NCI-H1048 (cell line): ENCODE data around the gene WFDC9.
A peak's percentile ranks its signal among the peaks of the same experiment; 100 is the strongest.
"Not testable (repeated sequence)": the region's sequence is repeated elsewhere in the genome, so short reads cannot be mapped to it uniquely, and the experiment has no call there.

Experiments
- DNase-seq: peaks from one replicate; lab custom pipeline; 2025; lab: John Stamatoyannopoulos, UW

WFDC9 gene

DNA sequence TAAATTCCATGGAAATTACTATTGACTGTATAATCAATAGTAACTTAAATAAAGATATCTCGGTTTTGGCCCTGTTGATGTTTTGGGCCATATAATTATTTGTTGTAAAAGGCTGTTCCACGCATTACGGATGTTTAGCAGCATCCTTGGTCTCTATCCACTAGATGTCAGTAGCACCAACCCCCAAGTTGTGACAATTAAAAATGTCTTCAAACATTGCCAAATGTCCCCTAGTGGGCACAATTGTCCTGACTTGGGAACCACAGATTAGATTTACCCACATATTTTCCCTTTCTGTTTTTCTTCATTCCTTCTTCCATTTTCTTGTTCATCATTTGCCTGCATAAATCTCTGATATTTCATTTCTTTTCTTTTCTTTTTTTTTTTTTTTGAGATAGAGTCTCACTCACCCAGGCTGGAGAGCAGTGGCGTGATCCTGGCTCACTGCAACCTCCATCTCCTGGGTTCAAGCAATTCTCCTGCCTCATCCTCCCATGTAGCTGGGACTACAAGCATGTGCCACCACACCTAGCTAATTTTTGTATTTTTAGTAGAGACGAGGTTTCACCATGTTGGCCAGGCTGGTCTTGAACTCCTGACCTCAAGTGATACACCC, 38.4 kb downstream of the WFDC9 start:
- DNase-seq: peak; percentile 11

DNA sequence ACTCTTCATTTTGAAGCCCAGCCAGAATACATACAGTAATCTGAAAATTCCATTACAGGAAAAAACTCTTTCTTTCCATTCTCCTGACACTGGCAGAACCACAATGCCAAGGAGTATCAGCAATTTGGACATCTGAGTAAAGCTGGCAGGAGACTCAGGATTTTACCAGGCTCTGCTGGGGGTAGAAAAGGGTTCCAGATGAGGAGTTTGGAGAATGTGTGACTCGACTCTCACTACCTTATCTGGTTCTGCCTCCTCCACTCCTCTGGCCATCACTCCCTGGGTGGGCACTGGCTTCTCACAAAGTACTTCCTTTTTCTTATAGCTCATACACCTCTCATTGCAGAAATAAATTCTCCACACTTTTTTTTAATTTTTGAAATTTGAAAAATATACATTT, 41.4 kb downstream of the WFDC9 start:
- DNase-seq: no peak

DNA sequence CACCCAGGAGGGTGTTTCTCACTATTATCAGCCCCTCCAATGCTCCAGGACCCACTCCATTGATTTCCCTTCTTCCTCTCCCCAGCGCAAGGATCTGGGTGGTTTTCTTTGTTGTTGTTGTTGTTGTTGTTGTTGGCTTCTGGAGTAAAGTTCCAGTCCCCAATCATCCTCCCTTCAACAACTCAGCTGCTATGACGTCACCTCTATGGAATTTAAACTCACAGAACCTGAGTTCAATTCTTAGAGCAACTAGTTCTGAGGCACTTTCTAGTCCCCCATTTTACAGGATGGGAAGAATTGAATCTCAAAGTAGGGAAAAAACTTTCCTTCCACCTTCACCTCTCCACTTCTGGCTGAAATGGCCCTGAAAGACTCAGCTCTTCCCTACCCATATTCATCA, 42.3 kb downstream of the WFDC9 start:
- no peak for DNase-seq

DNA sequence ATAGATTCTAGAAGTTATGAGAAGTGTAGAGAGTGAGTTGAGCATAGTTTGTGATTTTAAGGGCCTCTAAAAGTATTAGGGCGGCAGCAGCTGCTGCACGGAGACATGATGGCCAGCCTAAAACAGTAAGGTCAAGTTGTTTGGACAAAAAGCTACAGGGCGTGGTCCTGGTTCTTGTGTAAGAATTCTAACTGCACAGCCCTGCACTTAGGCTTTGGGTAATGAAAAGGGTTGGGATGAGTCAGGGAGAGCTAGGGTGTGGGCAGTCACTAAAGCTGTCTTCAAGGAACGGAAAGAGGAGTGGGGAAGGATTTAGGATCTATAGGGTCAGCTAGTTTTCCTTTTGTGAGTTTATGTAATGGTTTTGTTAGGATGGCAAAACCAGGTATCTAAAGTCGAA, 45.1 kb downstream of the WFDC9 start:
- DNase-seq: not testable (repeated sequence)

DNA sequence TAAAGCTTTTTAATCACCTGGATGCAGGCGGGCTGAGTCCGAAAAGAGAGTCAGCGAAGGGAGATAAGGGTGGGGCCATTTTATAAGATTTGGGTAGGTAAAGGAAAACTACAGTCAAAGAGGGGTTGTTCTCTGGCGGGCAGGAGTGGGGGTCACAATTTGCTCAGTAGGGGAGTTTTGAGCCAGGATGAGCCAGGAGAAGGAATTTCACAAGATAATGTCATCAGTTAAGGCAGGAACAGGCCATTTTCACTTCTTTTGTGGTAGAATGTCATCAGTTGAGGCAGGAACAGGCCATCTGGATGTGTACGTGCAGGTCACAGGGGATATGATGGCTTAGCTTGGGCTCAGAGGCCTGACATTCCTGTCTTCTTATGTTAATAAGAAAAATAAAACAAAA, 46.8 kb downstream of the WFDC9 start:
- not testable (repeated sequence) for DNase-seq

DNA sequence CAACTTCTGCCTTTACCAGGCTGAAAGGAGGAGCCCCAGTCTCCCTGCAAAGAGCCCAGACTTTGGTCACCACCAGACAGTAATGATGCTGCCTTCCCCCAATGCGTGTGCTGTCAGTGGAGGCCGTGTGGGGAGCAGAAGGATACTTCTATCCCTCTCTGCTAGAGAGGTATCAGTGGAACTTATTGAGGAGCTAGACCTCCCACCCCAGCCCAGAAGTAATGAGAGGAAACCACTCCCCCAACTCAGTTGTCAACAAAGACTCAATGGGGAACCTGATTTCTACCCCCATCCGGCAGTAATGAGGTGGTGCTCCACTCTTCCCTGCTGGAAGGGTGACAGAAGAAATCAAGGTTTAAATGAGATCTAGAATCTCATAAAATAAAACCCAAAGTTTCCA, 47.6 kb downstream of the WFDC9 start:
- DNase-seq: no peak

DNA sequence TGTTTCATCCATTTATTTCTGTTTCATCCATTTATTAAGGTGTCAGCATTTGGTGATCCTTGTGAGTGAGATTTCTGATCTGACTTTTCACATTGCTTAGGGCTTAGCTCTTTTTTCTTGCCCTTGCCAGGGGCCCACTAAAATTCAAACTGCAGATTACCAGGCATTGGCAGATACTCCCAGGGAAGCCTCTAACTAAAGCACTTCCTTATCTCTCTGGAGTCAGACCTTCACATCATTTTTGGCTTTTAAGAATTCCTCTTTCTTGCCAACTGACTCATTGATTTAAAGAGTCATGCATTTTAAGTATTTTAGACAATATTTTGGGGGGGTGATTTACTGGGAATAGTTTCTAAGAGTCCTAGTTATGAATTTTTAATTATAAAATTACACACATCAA, 49.4 kb downstream of the WFDC9 start:
- DNase-seq: no peak

DNA sequence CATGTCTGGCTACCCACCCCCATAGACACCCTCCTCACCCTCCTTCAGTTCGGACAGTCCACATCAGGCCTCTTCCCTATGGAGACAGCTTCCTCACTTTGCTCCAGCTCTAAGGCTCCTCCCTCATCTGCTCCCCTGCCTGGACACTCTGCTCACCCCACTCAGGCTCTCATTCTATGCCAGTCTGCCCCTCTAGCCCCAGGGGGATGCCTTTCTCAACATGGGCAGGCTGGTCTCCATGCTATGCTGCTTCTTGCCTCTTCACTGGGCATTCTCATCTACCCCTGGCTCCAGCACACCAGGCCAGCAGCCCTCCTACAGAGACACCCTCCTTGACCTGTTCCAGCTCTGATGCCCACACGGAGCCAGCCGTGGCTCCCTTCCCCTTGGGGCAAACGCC, 51.9 kb downstream of the WFDC9 start, which contains the start of gene WFDC8:
Gene WFDC8, minus strand, starts transcription at position 101 of the 400 bp plus-strand sequence. Its CDS starts 37 bp downstream, at position 64.
- DNase-seq: no peak

DNA sequence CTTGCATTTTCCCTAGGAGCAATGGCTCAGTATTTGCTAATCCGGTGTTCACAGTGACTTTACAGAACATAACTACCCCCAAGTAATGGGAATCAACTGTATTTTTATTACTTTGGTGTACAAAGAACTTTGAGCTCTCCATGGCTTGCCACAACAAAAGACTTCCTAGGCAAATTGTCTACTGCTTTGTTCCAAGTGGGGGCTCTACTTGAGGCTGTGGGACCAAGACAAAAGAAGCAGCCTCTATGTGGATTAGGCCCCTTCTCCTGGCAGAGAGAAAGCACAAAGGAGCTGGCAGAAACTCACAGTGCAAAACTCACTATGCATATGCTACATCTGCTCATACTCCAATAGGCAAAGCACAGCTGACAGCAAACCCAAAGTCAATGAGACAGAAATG, 52.9 kb downstream of the WFDC9 start:
- no peak for DNase-seq

DNA sequence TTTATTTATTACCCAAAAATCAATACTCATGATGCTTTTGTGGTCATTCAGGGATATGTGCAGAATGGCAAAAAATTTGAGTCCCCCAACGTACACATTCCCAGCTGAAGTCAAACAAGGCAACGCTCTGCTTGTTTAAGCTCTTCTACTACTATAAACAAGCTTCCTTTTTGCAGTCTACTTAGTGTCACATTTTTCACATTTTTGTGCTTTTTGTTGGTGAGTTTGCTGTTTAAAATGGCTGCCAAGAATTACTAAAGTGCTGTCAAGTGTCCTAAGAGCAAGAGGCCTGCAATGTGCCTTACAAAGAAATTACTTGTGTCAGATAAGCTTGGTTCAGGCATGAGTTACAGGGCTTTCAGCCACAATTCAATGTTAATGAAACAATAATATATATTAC, 54.1 kb downstream of the WFDC9 start:
- no peak for DNase-seq

DNA sequence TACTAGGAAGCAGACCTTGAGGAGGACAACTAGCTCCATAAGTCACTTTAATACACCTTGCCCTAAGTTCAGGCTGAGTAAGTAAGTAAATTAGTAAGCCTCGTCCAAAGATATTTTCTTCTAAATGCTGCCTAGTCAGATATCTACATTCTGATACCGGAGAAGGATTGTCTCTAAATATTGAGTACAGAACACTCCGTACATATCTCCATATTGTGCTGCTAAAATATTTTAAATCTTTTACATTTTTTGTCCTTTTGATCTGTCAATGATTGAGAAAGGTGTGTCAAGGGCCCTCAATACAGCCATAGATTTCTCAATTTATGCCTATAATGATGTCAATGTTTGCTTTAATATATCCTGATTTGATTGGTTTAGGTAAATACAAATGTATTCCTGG, 55.2 kb downstream of the WFDC9 start:
- DNase-seq: no peak

DNA sequence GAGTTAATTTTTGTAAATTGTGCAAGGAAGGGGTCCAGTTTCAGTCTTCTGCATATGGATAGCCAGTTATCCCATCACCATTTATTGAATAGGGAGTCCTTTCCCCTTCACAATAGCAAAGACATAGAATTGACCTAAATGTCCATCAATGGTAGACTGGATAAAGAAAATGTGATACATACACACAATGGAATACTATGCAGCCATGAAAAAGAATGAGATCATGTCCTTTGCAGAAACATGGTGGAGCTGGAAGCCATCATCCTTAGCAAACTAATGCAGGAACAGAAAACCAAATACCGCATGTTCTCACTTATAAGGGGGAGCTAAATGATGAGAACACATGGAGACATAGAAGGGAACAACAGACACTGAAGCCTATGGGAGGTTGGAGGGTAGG, 61.4 kb downstream of the WFDC9 start:
- not testable (repeated sequence) for DNase-seq

DNA sequence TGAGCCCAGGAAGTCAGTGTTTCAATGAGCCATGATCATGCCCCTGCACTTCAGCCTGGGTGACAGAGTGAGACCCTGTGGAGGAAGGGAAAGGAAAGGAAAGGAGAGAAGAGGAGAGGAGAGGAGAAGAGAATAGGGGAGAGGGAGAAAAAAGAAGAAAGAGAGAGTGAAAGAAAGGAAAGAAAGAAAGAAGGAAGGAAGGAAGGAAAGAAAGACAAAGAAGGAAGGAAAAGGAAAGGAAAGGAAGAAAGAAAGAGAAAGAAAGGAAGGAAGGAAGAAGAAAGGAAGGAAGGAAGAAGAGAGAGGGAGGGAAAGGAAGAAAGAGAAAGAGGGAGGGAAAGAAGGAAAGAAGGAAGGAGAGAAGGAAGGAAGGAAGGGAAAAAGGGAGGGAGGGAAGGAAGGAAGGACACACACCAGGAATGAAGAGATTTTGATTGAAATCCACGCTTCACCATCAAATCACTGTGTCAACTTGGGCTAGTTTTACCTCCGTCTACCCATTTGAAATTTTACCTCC, 66.3 kb downstream of the WFDC9 start:
- DNase-seq: no peak
